Measurements from ENCODE around the gene IL1F10.

Gene IL1F10, protein sequence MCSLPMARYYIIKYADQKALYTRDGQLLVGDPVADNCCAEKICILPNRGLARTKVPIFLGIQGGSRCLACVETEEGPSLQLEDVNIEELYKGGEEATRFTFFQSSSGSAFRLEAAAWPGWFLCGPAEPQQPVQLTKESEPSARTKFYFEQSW

GRCh38 chr2:113067681-113068080, at the start of gene IL1F10:
Gene IL1F10, plus strand, starts transcription at chr2:113067970. Its CDS starts 4,769 bp downstream, at chr2:113072739.
- no peak for DNase-seq

DNA sequence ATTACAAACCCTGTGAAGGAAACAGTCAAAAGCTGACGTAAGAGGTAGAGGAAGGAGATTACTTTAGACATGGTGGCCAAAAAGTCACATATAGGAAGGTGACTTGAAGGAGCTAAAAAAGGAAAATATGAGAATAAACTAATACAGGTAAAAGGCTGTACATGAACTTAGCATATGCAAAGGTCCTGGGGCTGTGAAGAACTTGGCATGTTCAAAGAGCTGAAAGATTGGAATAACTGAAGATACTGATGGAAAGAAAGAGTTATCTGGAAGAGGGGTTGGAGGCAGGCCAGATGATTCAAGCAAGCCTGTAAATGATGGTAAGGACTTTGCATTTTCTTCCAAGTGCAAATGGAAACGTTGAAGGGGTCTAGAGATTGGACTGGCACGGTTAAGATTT, 49.3 kb upstream of the IL1F10 start:
- DNase-seq = no peak

- no peak for DNase-seq
Measured at GRCh38 chr2:113021312-113021711, 46.5 kb upstream of the IL1F10 start.

DNA sequence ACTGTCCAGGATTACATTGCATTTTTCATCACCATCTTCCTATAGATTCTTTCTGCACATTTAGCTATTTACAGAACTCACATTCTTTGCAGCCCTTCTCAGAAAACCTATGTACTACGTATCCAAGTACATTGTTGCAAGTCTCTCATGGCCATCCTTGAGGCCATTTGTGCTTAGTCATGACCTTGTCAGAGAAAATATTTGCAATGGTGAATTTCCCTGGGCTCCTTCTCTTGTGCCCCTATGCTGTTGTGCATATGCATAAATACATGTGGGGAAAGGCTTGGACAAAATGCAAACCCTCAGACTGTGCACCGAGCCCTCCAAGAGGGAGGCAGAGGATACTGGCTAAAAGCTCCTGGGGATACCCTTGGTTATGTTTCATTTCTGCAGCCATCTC, 43.0 kb upstream of the IL1F10 start:
- no peak for DNase-seq

- DNase-seq = peak; percentile 56 to 80 (median 76)
Measured at GRCh38 chr2:113025737-113026136, 42.0 kb upstream of the IL1F10 start.

GRCh38 chr2:113027691-113028090, 40.1 kb upstream of the IL1F10 start:
- no peak for DNase-seq

- DNase-seq = peak in 2 of 3 donors; percentile 32 to 33
Measured at GRCh38 chr2:113028112-113028511, 39.7 kb upstream of the IL1F10 start.

DNA sequence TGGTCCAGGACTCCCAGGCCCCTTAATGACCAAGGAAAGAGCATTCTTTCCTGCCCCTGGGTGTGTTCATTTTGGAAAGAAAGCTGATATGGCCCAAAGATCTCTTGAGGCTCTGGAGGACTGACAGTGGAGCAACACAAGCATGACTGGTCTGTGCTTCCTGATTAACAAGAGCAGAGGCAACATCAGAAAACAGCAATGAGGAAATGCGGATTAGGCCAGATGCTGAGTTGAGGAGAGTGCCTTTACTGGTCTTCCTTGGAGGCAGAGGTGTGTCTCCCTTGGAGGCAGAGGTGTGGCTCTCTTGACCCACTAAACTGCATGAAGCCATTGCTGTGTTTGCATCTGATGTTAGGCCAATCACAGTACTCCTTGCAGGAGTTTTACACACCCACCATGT, 35.0 kb upstream of the IL1F10 start:
- DNase-seq = peak in 1 of 3 donors; percentile 24

DNA sequence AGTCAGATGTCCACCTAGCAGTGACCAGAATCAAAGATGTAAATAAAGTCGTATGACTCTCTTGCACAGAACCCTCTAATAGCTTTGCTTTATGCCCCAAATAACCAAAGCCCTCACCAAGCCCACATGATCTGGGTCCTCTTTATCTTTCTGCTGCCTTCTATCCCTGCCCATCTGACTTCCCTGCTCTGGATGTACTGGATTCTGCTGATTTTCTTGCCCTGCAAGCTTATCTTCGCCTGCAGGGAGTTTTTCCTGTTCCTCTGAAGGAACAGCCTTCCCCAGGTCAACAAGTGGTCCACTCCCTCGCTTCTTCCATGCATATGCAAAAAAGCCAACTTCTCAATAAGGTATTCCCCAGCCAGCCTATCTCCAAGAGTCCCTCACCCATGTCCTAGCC, 33.8 kb upstream of the IL1F10 start:
- no peak for DNase-seq

DNA sequence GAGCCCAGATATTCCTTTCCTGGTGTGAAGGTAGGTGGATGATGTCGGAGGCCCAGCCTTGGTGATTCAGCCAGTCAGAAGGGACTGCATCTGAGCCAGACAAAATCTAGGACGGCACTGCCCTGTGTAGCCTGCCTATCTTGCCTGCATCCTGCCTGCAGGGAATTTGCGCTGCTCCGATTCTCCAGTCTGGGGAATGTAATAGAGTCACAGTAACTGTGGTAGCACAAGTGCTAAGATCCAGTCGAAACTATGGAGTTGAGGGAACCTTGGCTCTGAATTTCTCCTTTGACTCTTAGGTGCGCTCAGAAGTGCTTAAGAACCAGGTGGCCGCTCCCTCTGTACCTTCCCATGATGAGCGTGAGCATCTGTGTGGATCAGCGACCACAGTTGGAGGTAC, 31.0 kb upstream of the IL1F10 start:
- no peak for DNase-seq

DNA sequence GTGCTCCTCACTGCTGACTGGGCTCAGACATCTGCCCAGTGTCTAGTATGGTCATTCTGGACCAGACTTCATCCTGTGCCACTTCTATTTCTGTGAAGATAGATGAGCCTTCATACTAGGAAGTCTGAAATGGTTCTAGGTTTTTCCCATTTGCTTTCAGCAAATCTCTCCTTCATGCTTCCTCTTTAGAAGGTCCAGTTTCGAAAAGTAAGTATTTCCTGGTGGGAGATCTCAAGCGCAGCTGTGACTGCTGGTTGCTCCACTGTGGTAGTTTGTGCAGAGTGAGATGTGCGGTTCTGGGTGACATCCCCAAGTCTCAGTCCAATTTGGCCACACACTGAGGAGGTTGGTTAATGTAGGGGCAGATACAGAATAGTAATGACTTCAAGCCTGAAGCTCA, 29.5 kb upstream of the IL1F10 start:
- peak; percentile 58 to 66 (median 62) for DNase-seq

GRCh38 chr2:113039158-113039557, 28.6 kb upstream of the IL1F10 start:
- peak in 1 of 3 donors; percentile 43 for DNase-seq

- peak; percentile 70 to 83 (median 73) for DNase-seq
Measured at GRCh38 chr2:113039719-113040118, 28.1 kb upstream of the IL1F10 start.

DNA sequence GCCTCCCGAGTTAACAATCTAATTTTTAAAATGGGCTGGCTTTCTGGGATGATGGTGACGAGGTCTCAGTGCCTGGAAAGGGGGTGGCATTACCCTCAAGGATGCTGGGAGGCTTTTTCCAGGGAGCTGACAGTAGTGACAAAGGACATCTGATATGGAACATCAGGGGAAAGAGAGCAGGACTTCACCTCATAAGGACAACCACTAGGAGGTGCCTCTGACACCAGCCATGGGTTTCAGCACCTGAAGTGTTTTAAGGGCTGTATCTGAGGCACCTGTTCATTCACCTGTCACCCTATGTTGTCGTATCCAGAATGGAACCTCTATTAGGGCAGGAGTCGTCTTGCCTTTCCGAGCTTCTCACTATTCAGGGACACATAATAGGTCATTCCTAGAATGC, 25.9 kb upstream of the IL1F10 start:
- no peak for DNase-seq

DNA sequence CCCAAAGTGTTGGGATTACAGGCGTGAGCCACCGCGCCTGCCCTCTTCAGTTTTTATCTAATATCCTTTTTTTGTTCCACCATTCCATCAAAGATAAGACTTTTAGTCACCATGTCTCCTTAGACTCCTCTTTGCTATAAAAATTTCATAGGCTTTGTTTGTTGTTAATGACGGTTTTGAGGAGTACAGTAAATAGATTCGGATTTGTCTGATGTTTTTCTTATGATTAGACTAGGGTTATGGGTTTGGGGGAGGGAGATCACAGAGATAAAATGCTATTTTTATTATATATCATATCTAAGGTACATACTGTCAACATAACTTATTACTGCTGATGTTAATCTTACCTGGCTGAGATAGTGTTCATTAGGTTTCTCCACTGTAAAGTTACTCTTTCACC, 21.3 kb upstream of the IL1F10 start:
- no peak for DNase-seq

- no peak for DNase-seq
Measured at GRCh38 chr2:113050921-113051895, 16.6 kb upstream of the IL1F10 start.

GRCh38 chr2:113052396-113052917, 15.3 kb upstream of the IL1F10 start, which contains the start of gene IL36B:
Gene IL36B, minus strand, starts transcription at chr2:113052867.
- no peak for DNase-seq

DNA sequence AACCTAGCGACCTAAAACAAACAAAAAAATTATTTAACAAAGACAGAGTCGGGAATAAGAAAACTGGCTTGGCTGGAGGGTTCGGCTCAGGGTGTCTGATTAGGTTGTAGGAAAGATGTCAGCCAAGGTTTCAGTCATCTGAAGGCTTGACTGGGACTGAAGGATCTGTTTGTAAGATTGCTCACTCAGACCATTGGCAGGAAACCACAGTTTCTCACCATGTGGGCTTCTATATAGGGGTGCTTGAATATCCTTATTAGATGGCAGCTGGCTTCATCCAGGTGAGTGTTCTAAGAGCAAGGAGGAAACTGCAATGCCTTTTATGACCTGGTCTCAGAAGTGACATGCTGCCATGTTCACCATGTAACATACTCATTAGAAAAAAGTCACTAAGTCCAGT, 14.1 kb upstream of the IL1F10 start:
- DNase-seq = no peak

- peak; percentile 67 to 83 (median 71) for DNase-seq
Measured at GRCh38 chr2:113054066-113054465, 13.7 kb upstream of the IL1F10 start.

DNA sequence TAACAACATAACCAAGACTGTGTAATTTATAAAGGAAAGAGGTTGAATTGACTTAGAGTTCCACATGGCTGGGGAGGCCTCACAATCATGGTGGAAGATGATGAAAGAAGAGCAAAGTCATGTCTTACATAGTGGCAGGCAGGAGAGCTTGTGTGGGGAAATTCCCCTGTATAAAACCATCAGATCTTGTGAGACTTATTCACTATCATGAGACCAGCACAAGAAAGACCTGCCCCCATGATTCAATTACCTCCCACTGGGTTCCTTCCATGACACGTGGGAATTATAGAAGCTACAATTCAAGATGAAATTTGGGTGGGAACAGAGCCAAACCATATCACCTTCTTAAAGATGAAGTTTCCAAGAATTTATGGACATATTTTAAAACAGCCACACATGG, 11.2 kb upstream of the IL1F10 start:
- peak; percentile 83 to 92 (median 86) for DNase-seq

DNA sequence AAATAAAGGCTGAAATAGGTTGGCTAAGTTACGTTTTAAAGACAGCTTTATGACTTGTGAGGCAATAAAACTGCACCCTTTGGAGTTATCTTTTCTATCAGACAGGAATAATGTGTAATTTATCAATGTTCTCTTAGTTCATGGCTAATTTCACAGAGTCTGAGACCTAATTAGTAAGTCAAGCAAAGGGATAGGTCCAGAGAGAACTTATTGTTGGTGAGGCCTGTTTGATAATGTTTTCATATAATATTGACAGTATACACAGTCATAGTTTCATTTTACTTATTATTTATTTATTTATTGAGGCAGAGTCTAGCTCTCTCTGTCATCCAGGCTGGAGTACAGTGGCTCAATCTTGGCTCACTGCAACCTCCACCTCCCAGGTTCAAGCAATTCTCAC, 10.7 kb upstream of the IL1F10 start:
- DNase-seq = no peak

GRCh38 chr2:113058411-113058994, 9.3 kb upstream of the IL1F10 start:
- no peak for DNase-seq

Measured in suppressor macrophage treated with lipopolysaccharide for 1 hour (primary cell).